Measurements from ENCODE around the gene CCL19.

DNA sequence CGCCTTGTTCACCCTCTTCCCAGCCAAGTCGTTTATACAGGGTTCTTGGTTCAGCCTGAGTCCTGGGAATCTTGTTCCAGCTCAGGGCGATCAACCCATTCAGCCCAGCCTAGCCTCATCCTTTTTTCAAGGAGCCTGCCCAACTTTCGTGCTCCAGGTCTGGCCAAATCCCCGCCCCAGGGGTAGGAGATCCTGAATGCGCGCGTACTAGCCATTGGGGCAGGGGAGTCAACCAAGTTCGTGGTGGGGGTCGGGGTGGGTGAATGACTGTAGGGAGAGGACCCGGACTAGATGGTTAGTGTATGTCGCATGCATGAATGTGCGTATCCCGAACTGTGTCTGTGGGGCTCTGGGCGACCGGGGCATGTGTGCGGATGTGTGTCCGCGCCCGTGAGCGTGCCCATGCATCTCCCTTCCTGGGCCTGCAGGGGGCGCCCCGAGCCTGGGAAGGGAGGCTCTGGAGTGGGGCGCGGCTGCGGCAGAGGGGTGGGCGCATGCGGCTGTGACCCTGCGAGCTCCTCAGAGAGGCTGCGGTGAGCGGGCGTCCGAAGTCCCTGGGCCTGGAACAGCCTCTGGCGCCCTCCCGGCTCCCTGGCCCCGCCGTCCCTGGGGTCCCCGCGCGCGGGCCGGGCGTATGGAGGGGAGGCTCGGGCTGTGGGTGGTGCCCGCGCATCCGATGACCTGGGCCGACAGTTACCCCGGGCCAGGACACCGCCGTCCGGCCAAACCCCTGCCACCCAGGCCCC is 10.1 kb upstream of the CCL19 start:
- TF ChIP-seq, protein P1, sequence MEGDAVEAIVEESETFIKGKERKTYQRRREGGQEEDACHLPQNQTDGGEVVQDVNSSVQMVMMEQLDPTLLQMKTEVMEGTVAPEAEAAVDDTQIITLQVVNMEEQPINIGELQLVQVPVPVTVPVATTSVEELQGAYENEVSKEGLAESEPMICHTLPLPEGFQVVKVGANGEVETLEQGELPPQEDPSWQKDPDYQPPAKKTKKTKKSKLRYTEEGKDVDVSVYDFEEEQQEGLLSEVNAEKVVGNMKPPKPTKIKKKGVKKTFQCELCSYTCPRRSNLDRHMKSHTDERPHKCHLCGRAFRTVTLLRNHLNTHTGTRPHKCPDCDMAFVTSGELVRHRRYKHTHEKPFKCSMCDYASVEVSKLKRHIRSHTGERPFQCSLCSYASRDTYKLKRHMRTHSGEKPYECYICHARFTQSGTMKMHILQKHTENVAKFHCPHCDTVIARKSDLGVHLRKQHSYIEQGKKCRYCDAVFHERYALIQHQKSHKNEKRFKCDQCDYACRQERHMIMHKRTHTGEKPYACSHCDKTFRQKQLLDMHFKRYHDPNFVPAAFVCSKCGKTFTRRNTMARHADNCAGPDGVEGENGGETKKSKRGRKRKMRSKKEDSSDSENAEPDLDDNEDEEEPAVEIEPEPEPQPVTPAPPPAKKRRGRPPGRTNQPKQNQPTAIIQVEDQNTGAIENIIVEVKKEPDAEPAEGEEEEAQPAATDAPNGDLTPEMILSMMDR (IDR thresholded peaks at IDR 0.05; ENCODE audit: insufficient read depth, low read length, poor library complexity, severe bottlenecking), result peak; percentile 94
- TF ChIP-seq EZH2phosphoT487 (conservative IDR thresholded peaks at IDR 0.05; ENCODE audit: low read length), result no peak

Measured in SU-DHL-6 (cell line).